K562 (cell line): Measurements from ENCODE around the gene ZBTB16. TPM values are rescaled to one million over a fixed set of nuclear protein-coding genes. Genes with fewer than 3 reads are reported as not detected.

ENCODE experiments used
- ATAC-seq: fragments of 200-7000 bp; cut with Tn5 transposase; 3 replicates; pipeline ENCODE4 v1.9.1; 2020; ENCODE audit warnings: moderate library complexity
- BruUV-seq: library from RNA; stranded (reverse); fragments of 400-500 nt; replicated peaks from 2 replicates; lab custom pipeline; 2021; lab: Mats Ljungman, UMichigan
- CTCF ChIA-PET: fragments of 300-600 bp; formaldehyde crosslinking; extraction: SDS; loops from one replicate; lab custom pipeline; 2021; ENCODE audit warnings: low intra/inter-chr PET ratio; lab: Yijun Ruan, JAX
- POLR2A ChIA-PET: fragments of 300-600, 350-650 bp; sonication (Branson Sonifier 250); formaldehyde crosslinking; extraction: SDS; loops from one replicate; lab custom pipeline; 2021; ENCODE audit warnings: antibody characterized with exemption, inconsistent platforms; lab: Yijun Ruan, JAX
- DNase-seq, 4 experiments: peaks; one replicate each; pipeline versions ENCODE4 v3.0.0 to v3.0.0-alpha.2; 2011 to 2018; ENCODE audit warnings: low spot score in 3 of 4, mixed read lengths in 3 of 4; ENCODE audit errors: extremely low read depth in 1 of 4
- FAIRE-seq: peaks from 2 replicates; lab custom pipeline; 2011; peaks lifted over from hg19 to GRCh38; lab: Jason Lieb, UNC
- H2AFZ ChIP-seq: 2 replicates; pipeline ENCODE4 v1.6.0; 2011; ENCODE audit warnings: low read depth, low read length, control low read depth, inconsistent platforms
- H3K27ac ChIP-seq: fragments of 200-600 bp; 3 replicates; pipeline ENCODE4 v1.8.0; 2011; ENCODE audit warnings: low read depth, mild to moderate bottlenecking, control low read depth, inconsistent platforms, low read length, moderate library complexity, mixed read lengths; ENCODE audit errors: extremely low read depth
- H3K27me3 ChIP-seq, 2 experiments: fragments of 300-600 bp in 1 of 2; 2 replicates in 1 of 2; 3 replicates in 1 of 2; pipeline versions ENCODE4 v1.6.0 to v1.8.0; 2011; ENCODE audit warnings: inconsistent platforms in 2 of 2, low read length in 2 of 2, mild to moderate bottlenecking in 1 of 2, mixed read lengths in 1 of 2, moderate library complexity in 1 of 2; ENCODE audit not compliant: control insufficient read depth in 2 of 2, insufficient read depth in 2 of 2
- H3K36me3 ChIP-seq: fragments of 300-600 bp; 3 replicates; pipeline ENCODE4 v1.8.0; 2011; ENCODE audit warnings: mild to moderate bottlenecking, low read length, inconsistent platforms; ENCODE audit not compliant: control insufficient read depth, insufficient read depth
- H3K4me1 ChIP-seq, 2 experiments: fragments of 200-600 bp in 1 of 2; replicated peaks in 1 of 2; 2 replicates in 1 of 2; 3 replicates in 1 of 2; pipeline versions ENCODE4 v1.5.1 to v1.8.0; 2011; ENCODE audit warnings: inconsistent platforms in 2 of 2, low read length in 2 of 2, mild to moderate bottlenecking in 1 of 2, mixed read lengths in 1 of 2, moderate library complexity in 1 of 2; ENCODE audit not compliant: control insufficient read depth in 2 of 2, insufficient read depth in 2 of 2
- H3K4me2 ChIP-seq: 2 replicates; pipeline ENCODE4 v1.6.1; 2011; ENCODE audit warnings: low read length, control low read depth, inconsistent platforms, mixed read lengths; ENCODE audit not compliant: insufficient read depth
- H3K4me3 ChIP-seq: fragments of 200-600 bp; sonication (generic), shearing (Covaris generic); 2 replicates; pipeline ENCODE4 v1.5.1; 2016; ENCODE audit warnings: control low read depth, inconsistent platforms
- H3K79me2 ChIP-seq: fragments of 200-600 bp; 3 replicates; pipeline ENCODE4 v1.8.0; 2011; ENCODE audit warnings: low read length, inconsistent platforms; ENCODE audit not compliant: control insufficient read depth, insufficient read depth
- H3K9ac ChIP-seq, 2 experiments: 2 replicates each; pipeline versions ENCODE4 v1.6.0 to v1.6.1; 2011; ENCODE audit warnings: low read depth in 2 of 2, low read length in 2 of 2, control low read depth in 1 of 2, inconsistent platforms in 1 of 2, mild to moderate bottlenecking in 1 of 2, mixed read lengths in 1 of 2; ENCODE audit not compliant: insufficient read depth in 1 of 2
- H3K9me1 ChIP-seq: one replicate; pipeline ENCODE4 v1.6.0; 2011; ENCODE audit warnings: inconsistent platforms, mild to moderate bottlenecking, low read length, moderate library complexity; ENCODE audit not compliant: control insufficient read depth, insufficient read depth
- H3K9me3 ChIP-seq: replicated peaks from 2 replicates; pipeline ENCODE4 v1.5.1; 2011; ENCODE audit warnings: low read depth, low read length, inconsistent platforms; ENCODE audit not compliant: control insufficient read depth, insufficient read depth
- H4K20me1 ChIP-seq: replicated peaks from 2 replicates; pipeline ENCODE4 v1.6.1; 2011; ENCODE audit warnings: low read length, inconsistent platforms, mixed read lengths; ENCODE audit not compliant: control insufficient read depth, insufficient read depth
- ATF1 ChIP-seq, 2 experiments: fragments of 450-650 bp in 1 of 2; IDR thresholded peaks; 2 replicates each; pipeline ENCODE4 v1.6.1; 2016; ENCODE audit warnings: missing compliant biosample characterization in 1 of 2, missing genetic modification characterization in 1 of 2
- FIP1L1 ChIP-seq: fragments of 200-400 bp; formaldehyde crosslinking; IDR thresholded peaks from 2 replicates; pipeline ENCODE4 v1.6.1; 2018; ENCODE audit warnings: mild to moderate bottlenecking, low read depth, low read length; ENCODE audit not compliant: poor library complexity, severe bottlenecking
- FOSL1 ChIP-seq: fragments of 200-800 bp; sonication (Bioruptor generic); conservative IDR thresholded peaks from 2 replicates; pipeline ENCODE4 v1.6.1; 2016; ENCODE audit warnings: missing genetic modification characterization, missing compliant biosample characterization
- GATAD2B ChIP-seq: fragments of 450-650 bp; IDR thresholded peaks from 2 replicates; pipeline ENCODE4 v1.6.1; 2017; ENCODE audit warnings: mild to moderate bottlenecking, borderline replicate concordance
- GTF2A2 ChIP-seq: IDR thresholded peaks from 2 replicates; pipeline ENCODE4 v1.6.1; 2016; ENCODE audit warnings: mild to moderate bottlenecking, missing genetic modification characterization, missing compliant biosample characterization
- ILK ChIP-seq: fragments of 450-650 bp; IDR thresholded peaks from 2 replicates; pipeline ENCODE4 v1.6.1; 2016; ENCODE audit warnings: missing genetic modification characterization, low read depth, mild to moderate bottlenecking, missing compliant biosample characterization, moderate library complexity, borderline replicate concordance
- JUND ChIP-seq, 2 experiments: IDR thresholded peaks; 2 replicates in 1 of 2; 3 replicates in 1 of 2; pipeline ENCODE4 v1.6.1; 2011; ENCODE audit warnings: borderline replicate concordance in 2 of 2, low read depth in 2 of 2, low read length in 2 of 2, improper control_type of control experiment in 1 of 2, missing biosample characterization in 1 of 2, missing genetic modification characterization in 1 of 2, missing genetic modification reagents in 1 of 2
- MCM7 ChIP-seq, 2 experiments: fragments of 450-650 bp; IDR thresholded peaks; 2 replicates each; pipeline ENCODE4 v1.6.1; 2016 to 2018
- MIER1 ChIP-seq: fragments of 450-650 bp; IDR thresholded peaks from 2 replicates; pipeline ENCODE4 v1.6.1; 2016; ENCODE audit warnings: antibody characterized with exemption, mild to moderate bottlenecking, low read depth
- NR3C1 ChIP-seq: sonication (generic); formaldehyde crosslinking; IDR thresholded peaks from 2 replicates; pipeline ENCODE4 v1.8.1; 2022; ENCODE audit warnings: missing genetic modification reagents
- PCBP2 ChIP-seq: fragments of 200-400 bp; formaldehyde crosslinking; IDR thresholded peaks from 2 replicates; pipeline ENCODE4 v1.6.1; 2018; ENCODE audit warnings: low read length, low read depth, mild to moderate bottlenecking, moderate library complexity; ENCODE audit not compliant: poor library complexity, severe bottlenecking
- SP1 ChIP-seq: sonication (generic); formaldehyde crosslinking; IDR thresholded peaks from 2 replicates; pipeline ENCODE4 v1.8.1; 2022; ENCODE audit warnings: mild to moderate bottlenecking, missing genetic modification reagents
- SUPT5H ChIP-seq: fragments of 450-650 bp; IDR thresholded peaks from 2 replicates; pipeline ENCODE4 v1.6.1; 2016
- TAF15 ChIP-seq: fragments of 200-400 bp; formaldehyde crosslinking; IDR thresholded peaks from 2 replicates; pipeline ENCODE4 v1.6.1; 2017; ENCODE audit warnings: mild to moderate bottlenecking, low read depth, low read length, moderate library complexity
- ZBTB17 ChIP-seq: fragments of 450-650 bp; formaldehyde crosslinking; IDR thresholded peaks from 2 replicates; pipeline ENCODE4 v1.4.0; 2020; ENCODE audit warnings: mild to moderate bottlenecking
- ZNF347 ChIP-seq: fragments of 450-650 bp; formaldehyde crosslinking; IDR thresholded peaks from 2 replicates; pipeline ENCODE4 v1.4.0; 2020; ENCODE audit warnings: low read depth, mild to moderate bottlenecking, moderate library complexity
- ZNF699 ChIP-seq: fragments of 250-450 bp; sonication (Bioruptor Pico); IDR thresholded peaks from 2 replicates; pipeline ENCODE4 v1.8.0; 2021; ENCODE audit warnings: mild to moderate bottlenecking, moderate library complexity; ENCODE audit not compliant: insufficient replicate concordance
- WGBS: fragments of 100-300 bp; shearing (Covaris generic); methylation state at CpG from one replicate; pipeline ENCODE4 v1.1.6; 2016; ENCODE audit warnings: low coverage, mixed read lengths; ENCODE audit not compliant: insufficient coverage; ENCODE audit errors: missing lambda C conversion rate; 5-methylcytosine and 5-hydroxymethylcytosine counted together
- in situ Hi-C: fragments of 300-500 bp; cut with MboI; formaldehyde crosslinking; loops from 4 replicates; pipeline ENCODE4 v1.15.0; 2018; ENCODE audit warnings: inconsistent platforms, mixed read lengths
- intact Hi-C: fragments of 100-400 bp; cut with micrococcal nuclease; formaldehyde crosslinking; loops from 2 replicates; pipeline ENCODE4 v1.14.2; 2022
- polyA plus RNA-seq, 8 experiments: library from polyadenylated mRNA; depleted of rRNA in 4 of 8; stranded (reverse) in 5 of 8; unstranded in 3 of 8; fragments of >200 nt; fragmentation: Nextera tagmentation in 2 of 8; fragmentation: Illumina TruSeq in 1 of 8; extraction: Ambion mirVana in 2 of 8; extraction: Trizol in 1 of 8; gene quantifications; 2 replicates each; pipeline versions ENCODE4 v1.2.1 to v1.2.3, GENCODE V29; 2011 to 2014; ENCODE audit warnings: inconsistent platforms in 1 of 8, missing spikeins in 1 of 8
- total RNA-seq, 7 experiments: library from RNA; depleted of rRNA in 6 of 7; stranded (reverse); fragments of >200 nt in 6 of 7; fragmentation: Illumina TruSeq in 2 of 7; extraction: Trizol in 2 of 7; gene quantifications; 2 replicates each; pipeline versions ENCODE4 v1.2.1 to v1.2.3, GENCODE V29; 2011 to 2021; ENCODE audit warnings: low replicate concordance in 1 of 7
- TF ChIP-seq, protein P1 (sequence below): sonication (generic); formaldehyde crosslinking; IDR thresholded peaks from 2 replicates; pipeline ENCODE4 v1.8.1; 2023; ENCODE audit warnings: mild to moderate bottlenecking, missing genetic modification reagents
- TF ChIP-seq, protein P2 (sequence below): fragments of 250-450 bp; sonication (Bioruptor Pico); IDR thresholded peaks from 2 replicates; pipeline ENCODE4 v1.4.0; 2020; ENCODE audit warnings: borderline replicate concordance
- TF ChIP-seq, protein P3 (sequence below): sonication (generic); formaldehyde crosslinking; IDR thresholded peaks from 2 replicates; pipeline ENCODE4 v1.8.0; 2022; ENCODE audit warnings: missing genetic modification reagents, mild to moderate bottlenecking, borderline replicate concordance

The ZBTB16 gene
- total and polyA plus RNA-seq, 9 of the 15 experiments (the other 6 are each of a cell fraction or from before 2014, with no cell fraction given): 0.06 to 0.40 (median 0.24) TPM; not detected in 4

DNA sequence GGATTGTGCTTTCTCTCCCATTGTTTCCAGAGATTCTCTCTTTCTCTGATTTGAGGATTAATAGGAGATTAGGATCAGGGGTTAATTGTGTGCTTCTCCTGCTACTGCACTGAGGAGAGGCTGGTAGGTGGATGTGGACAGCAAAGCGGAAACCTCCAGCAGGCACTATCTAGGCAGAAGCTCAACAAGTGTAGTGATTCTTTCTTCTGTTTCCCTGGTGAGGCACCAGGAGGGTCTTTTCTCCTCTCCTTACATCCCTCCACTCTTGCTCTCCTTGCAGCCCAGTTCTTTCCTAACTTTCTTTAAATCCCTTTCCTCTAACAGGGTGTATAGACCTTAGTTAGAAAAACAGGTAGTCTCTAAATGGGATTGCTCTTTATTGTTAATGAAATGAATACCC is 1.9 kb upstream of the ZBTB16 start:
- Histone ChIP-seq H3K9me3 (no peaks in the 10 kb centered on the region), H3K4me2 (no peak overlapping the region)
- TF ChIP-seq NR3C1 (CRISPR knock-in tag) (no peak), MIER1 (no peak), GTF2A2 (no peak), PCBP2 (no peak), GATAD2B (no peak), MCM7 (IDR thresholded peaks at IDR 0.05) (no peak), JUND (IDR thresholded peaks at IDR 0.05; ENCODE audit: borderline replicate concordance, low read depth, low read length) (no peak), JUND (tag; IDR thresholded peaks at IDR 0.05; ENCODE audit: borderline replicate concordance, low read depth, low read length) (no peak), SP1 (CRISPR knock-in tag) (no peak), TAF15 (no peak), ILK (tag) (no peak), ATF1 (CRISPR knock-in tag; IDR thresholded peaks at IDR 0.05) (no peak), ATF1 (tag; IDR thresholded peaks at IDR 0.05) (no peak), SUPT5H (no peak), ZBTB17 (CRISPR knock-in tag) (no peak), FIP1L1 (no peak), ZNF347 (CRISPR knock-in tag) (no peak), FOSL1 (tag) (no peak), ZNF699 (CRISPR knock-in tag) (no peak)
- TF ChIP-seq, protein P1, sequence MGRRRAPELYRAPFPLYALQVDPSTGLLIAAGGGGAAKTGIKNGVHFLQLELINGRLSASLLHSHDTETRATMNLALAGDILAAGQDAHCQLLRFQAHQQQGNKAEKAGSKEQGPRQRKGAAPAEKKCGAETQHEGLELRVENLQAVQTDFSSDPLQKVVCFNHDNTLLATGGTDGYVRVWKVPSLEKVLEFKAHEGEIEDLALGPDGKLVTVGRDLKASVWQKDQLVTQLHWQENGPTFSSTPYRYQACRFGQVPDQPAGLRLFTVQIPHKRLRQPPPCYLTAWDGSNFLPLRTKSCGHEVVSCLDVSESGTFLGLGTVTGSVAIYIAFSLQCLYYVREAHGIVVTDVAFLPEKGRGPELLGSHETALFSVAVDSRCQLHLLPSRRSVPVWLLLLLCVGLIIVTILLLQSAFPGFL (CRISPR knock-in tag): no peak
- TF ChIP-seq, protein P2, sequence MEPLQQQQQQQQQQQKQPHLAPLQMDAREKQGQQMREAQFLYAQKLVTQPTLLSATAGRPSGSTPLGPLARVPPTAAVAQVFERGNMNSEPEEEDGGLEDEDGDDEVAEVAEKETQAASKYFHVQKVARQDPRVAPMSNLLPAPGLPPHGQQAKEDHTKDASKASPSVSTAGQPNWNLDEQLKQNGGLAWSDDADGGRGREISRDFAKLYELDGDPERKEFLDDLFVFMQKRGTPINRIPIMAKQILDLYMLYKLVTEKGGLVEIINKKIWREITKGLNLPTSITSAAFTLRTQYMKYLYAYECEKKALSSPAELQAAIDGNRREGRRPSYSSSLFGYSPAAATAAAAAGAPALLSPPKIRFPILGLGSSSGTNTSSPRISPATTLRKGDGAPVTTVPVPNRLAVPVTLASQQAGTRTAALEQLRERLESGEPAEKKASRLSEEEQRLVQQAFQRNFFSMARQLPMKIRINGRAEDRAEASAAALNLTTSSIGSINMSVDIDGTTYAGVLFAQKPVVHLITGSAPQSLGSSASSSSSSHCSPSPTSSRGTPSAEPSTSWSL (CRISPR knock-in tag): no peak
- TF ChIP-seq, protein P3, sequence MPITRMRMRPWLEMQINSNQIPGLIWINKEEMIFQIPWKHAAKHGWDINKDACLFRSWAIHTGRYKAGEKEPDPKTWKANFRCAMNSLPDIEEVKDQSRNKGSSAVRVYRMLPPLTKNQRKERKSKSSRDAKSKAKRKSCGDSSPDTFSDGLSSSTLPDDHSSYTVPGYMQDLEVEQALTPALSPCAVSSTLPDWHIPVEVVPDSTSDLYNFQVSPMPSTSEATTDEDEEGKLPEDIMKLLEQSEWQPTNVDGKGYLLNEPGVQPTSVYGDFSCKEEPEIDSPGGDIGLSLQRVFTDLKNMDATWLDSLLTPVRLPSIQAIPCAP (CRISPR knock-in tag): no peak
- TF ChIP-seq, all 486 proteins: peak for 0
- no peak overlapping the region for H3K4me3 ChIP-seq
- 8% methylated on average over 1 of the region's 1 CpG for WGBS
- no peak overlapping the region for H3K27ac ChIP-seq
- no peak for DNase-seq
- intact Hi-C loops: no loop called here
- BruUV-seq: no TSS peak
- H3K79me2 ChIP-seq: no peaks in the 10 kb centered on the region
- no peaks in the 10 kb centered on the region for H3K9me1 ChIP-seq
- FAIRE-seq: no peak
- no peak overlapping the region for H3K9ac ChIP-seq
- CTCF ChIA-PET: no interaction called here
- no peak for ATAC-seq
- POLR2A ChIA-PET: no interaction called here
- in situ Hi-C loops: no loop called here
- H3K27me3 ChIP-seq: peaks cover 37 to 56% of the 10 kb centered on the region in 2 experiments
- peaks cover 0 to 21% of the 10 kb centered on the region in 2 experiments; a peak in 3 of 5 replicates for H3K4me1 ChIP-seq
- H4K20me1 ChIP-seq: peaks cover 3% of the 10 kb centered on the region; the same call in 1 of the 2 replicates
- no peak overlapping the region for H2AFZ ChIP-seq
- no peaks in the 10 kb centered on the region for H3K36me3 ChIP-seq
